ENCODE measurements around the gene TBC1D9.

The TBC1D9 gene

GRCh38 chr4:140697709-140698560 lies 58.2 kb downstream of the TBC1D9 start:
- TF ChIP-seq CTCF (IDR thresholded peaks at IDR 0.05) = no peak

- TF ChIP-seq CTCF (IDR thresholded peaks at IDR 0.05) = no peak
Observed at GRCh38 chr4:140695483-140695882, 60.7 kb downstream of the TBC1D9 start.

DNA sequence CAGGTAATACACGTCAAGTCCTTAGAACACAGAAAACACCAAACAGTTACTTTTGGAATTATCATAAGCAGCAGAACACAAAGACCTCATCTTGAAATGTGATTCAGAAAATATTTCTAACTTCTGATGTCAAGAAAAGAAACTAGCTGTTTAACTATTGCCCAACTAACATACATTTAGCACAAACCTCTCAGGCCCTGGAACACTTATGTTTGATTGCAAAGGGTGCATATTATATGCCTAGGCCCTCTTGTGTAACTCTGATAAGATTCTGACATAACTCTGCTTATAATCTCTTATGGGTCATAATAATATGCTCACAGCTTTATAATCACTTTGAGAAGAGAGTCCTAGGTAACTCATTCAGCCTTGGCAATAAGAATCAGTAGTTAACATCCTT lies 62.6 kb downstream of the TBC1D9 start:
- no peak for TF ChIP-seq CTCF (IDR thresholded peaks at IDR 0.05)

DNA sequence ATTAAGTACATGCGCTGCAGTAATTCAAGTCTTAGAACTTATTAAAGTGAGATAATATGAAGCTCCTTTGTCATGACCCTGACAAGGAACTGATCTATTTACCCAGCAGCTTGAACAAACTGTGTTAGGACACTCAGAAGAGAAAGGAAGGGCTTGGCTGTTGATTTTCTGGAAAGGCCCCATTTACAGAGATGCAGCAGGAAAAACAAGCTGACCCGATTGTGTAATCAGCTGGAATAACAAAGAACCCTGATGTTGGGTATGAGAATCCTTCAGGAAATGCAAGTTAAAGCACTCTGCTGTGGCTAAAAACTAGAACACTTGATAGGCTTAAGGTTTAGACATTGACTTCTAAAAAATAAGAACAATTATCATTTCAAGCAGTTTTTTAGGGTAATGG lies 64.8 kb downstream of the TBC1D9 start:
- TF ChIP-seq CTCF (IDR thresholded peaks at IDR 0.05) = no peak

GRCh38 chr4:140690093-140690492 lies 66.1 kb downstream of the TBC1D9 start:
- no peak for TF ChIP-seq CTCF (IDR thresholded peaks at IDR 0.05)

GRCh38 chr4:140689623-140690022 lies 66.6 kb downstream of the TBC1D9 start:
- no peak for TF ChIP-seq CTCF (IDR thresholded peaks at IDR 0.05)

DNA sequence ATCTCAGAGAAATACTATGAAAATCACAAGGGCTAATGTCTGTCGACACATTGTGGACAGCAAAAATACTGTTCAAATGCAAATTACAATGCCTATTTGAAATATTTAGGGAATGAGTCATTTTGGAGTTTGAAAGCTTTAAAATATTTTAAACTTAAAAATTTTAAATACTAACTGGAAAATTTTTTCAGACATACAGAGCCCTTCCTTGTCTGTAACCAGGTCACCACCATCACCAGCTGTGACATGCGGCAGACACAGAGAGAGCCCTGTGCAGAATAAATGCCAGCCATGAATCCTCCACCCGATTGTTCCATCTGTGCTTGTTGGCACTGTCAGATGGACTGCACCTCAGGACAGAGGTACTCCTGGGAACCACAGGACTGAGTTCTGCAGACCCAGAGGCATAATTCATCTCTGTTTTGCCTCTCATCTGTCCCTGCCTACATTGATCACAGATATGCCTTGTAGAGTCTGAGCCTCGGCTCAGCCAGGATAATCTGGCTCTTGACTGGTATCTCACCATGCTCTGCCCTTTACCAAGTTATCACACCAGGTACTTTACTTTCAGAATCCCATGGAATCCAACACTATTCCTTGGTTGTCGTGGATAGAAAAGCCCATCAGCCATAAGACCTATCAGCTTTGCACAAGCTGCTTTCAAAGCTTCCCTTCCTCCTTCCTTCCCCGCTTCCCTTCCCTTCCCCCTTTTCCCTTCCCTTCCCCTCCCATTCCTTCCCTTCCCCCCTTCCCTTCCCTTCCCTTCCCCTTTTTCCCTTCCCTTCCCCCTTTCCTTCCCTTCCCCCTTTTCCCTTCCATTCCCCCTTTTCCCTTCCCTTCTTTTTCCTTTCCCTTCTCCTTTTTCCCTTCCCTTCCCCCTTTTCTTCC lies 67.2 kb downstream of the TBC1D9 start:
- no peak for TF ChIP-seq CTCF (IDR thresholded peaks at IDR 0.05)

Measured in LNCAP (cell line).